ENCODE data around the gene KLHL5.

DNA sequence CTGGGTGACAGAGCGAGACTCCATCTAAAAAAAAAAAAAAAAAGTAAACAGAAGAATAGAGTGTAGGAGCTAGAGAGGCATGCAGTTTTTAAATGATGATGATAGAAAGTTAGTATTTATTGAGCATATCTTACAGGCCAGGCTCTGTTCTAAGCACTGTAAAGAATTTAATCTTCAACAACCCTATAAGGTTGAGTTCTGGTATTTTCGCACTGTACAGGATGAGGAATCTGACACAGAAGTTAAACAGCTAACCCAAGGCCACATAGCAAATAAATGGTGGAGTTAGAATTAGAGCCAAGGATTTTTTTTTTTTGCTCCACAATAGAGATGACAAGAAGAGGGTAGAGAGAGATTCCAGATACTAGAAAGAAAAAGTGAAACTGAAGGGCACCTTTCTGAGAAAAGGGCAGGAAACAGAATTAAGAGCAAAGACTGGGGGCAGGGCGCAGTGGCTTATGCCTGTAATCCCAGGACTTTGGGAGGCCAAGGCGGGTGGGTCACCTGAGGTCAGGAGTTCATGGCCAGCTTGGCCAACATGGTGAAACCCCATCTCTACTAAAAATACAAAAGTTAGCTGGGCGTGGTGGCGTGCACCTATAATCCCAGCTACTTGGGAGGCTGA lies 56.1 kb downstream of the KLHL5 start:
- TF ChIP-seq, protein P1, sequence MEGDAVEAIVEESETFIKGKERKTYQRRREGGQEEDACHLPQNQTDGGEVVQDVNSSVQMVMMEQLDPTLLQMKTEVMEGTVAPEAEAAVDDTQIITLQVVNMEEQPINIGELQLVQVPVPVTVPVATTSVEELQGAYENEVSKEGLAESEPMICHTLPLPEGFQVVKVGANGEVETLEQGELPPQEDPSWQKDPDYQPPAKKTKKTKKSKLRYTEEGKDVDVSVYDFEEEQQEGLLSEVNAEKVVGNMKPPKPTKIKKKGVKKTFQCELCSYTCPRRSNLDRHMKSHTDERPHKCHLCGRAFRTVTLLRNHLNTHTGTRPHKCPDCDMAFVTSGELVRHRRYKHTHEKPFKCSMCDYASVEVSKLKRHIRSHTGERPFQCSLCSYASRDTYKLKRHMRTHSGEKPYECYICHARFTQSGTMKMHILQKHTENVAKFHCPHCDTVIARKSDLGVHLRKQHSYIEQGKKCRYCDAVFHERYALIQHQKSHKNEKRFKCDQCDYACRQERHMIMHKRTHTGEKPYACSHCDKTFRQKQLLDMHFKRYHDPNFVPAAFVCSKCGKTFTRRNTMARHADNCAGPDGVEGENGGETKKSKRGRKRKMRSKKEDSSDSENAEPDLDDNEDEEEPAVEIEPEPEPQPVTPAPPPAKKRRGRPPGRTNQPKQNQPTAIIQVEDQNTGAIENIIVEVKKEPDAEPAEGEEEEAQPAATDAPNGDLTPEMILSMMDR (IDR thresholded peaks at IDR 0.05; ENCODE audit: insufficient read depth, low read length, poor library complexity, severe bottlenecking), result no peak
- no peak for TF ChIP-seq EZH2phosphoT487 (conservative IDR thresholded peaks at IDR 0.05; ENCODE audit: low read length)
